AG10803 (cell line): Measurements from ENCODE around the gene ADA.

Source experiments
- DNase-seq: peaks from one replicate; pipeline ENCODE4 v3.0.0; 2010; ENCODE audit warnings: low read depth
- H3K4me3 ChIP-seq: 2 replicates; pipeline ENCODE4 v1.5.1; 2011; ENCODE audit warnings: mild to moderate bottlenecking, low read length, control low read depth
- TF ChIP-seq, protein P1 (sequence below): conservative IDR thresholded peaks from 2 replicates; pipeline ENCODE4 v1.5.1; 2011; ENCODE audit warnings: mild to moderate bottlenecking, low read length, control low read depth, inconsistent platforms

Gene ADA

GRCh38 chr20:44629017-44629385 lies 22.5 kb downstream of the ADA start:
- TF ChIP-seq, protein P1, sequence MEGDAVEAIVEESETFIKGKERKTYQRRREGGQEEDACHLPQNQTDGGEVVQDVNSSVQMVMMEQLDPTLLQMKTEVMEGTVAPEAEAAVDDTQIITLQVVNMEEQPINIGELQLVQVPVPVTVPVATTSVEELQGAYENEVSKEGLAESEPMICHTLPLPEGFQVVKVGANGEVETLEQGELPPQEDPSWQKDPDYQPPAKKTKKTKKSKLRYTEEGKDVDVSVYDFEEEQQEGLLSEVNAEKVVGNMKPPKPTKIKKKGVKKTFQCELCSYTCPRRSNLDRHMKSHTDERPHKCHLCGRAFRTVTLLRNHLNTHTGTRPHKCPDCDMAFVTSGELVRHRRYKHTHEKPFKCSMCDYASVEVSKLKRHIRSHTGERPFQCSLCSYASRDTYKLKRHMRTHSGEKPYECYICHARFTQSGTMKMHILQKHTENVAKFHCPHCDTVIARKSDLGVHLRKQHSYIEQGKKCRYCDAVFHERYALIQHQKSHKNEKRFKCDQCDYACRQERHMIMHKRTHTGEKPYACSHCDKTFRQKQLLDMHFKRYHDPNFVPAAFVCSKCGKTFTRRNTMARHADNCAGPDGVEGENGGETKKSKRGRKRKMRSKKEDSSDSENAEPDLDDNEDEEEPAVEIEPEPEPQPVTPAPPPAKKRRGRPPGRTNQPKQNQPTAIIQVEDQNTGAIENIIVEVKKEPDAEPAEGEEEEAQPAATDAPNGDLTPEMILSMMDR, result no peak
- no peak overlapping the region for H3K4me3 ChIP-seq
- no peak for DNase-seq

DNA sequence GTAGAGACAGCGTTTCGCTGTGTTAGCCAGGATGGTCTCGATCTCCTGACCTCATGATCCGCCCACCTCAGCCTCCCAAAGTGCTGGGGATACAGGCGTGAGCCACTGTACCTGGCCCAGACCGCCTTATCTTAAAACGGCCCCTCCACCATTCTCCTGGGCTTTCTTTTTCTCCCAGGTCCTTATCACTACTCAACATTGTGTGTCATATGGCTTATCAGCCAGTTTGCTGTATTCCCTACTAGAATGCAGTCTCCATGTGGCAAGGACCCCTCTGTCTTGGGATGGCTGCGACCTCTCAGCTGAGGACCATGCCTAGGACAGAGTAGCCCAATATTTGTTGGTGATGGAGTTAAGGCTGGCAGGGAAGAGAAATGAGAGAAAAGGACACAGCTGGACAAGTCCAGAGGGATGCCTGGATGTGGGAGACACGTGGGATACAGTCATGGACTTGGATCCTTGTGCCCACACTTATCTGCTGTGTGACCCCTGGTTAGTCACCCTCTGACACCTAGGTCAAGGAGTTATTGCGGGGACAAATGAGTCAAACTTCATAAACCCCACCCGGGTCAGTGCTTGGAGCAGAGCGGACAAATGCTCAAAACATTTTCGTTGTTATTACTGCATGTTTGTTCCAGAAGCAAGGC lies 24.0 kb downstream of the ADA start:
- TF ChIP-seq, protein P1, result no peak
- DNase-seq, result no peak
- no peak overlapping the region for H3K4me3 ChIP-seq

DNA sequence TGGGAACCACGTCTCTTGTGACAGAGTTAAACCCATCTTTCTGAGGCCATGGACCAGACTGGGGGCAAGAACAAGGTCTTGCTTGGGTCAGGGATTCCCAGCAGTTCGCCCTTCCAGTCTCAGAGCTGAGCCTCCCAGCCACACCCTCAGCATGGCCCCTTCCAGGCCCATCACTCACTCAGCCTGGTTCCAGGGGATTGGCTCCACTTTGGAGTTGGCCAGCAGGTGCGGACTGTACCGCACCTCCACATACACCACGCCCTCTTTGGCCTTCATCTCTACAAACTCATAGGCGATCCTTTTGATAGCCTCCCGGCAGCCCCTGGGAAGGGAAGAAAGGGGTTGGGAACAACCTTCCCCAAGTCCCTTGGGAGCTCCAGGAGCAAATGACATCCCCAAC lies 25.2 kb downstream of the ADA start:
- H3K4me3 ChIP-seq, result no peak overlapping the region
- DNase-seq, result no peak
- TF ChIP-seq, protein P1, result no peak

DNA sequence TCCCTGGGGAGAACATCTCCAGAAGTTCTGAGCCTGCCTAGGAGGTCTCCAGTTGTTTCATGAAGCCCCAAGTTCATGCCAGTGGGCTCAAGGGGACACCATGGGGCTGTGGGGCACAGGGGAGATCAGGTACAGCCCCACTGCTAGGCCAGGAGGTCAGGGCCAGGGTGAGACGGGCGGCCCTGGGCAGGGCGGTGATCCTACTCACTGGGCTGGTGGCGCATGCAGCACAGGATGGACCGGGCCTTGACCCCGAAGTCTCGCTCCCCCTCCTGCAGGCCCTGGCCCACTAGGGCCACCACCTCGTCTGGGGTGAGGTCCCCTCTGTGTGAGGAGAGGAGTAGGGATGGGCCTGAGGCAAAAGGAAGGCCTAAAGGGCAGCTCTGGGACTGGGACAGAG lies 26.1 kb downstream of the ADA start:
- TF ChIP-seq, protein P1, result no peak
- no peak for DNase-seq
- no peak overlapping the region for H3K4me3 ChIP-seq

DNA sequence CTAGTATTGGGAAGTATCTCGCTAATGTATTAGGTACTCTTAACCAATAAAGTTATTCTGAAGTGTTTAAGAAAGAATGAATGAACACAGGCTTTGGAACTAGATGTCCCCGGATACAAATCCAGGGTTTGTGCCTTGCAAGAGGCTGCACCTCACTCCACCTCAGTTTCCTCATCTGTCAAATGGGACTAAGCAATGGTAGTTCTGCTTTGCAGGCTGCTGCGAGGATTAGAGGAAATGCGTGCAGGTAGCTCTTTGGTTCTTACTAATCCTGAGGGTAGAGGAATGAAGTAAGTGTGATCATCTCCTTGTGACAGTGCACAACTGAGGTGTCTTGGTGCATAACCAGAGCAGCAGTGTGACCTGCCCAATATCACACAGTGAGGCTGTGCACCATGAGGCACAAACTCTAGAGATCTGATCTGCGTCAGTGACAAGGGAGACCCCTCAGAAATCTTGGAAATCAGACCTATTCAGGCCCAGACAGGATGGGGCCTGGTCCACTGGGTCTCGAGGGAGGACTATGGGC lies 26.7 kb downstream of the ADA start:
- no peak for DNase-seq
- TF ChIP-seq, protein P1, result no peak
- H3K4me3 ChIP-seq, result no peak overlapping the region

DNA sequence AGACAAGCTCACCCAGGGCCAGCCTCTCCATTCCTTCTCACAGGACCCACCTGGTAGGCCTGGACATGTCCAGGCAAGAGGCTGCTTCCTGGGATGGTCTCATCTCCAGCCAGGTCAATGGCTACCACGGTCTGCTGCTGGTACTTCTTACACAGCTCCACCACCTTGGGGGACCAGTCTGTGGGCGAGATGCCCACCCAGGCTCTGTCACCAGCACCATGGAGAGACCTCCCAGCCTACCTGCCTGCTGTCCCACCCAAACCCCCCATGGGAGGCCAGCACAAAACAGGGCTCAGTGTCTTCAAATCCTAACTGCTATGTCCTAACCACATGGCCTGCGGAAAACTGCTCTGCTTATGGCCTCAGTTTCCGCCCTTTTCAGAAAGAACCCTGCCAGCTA lies 27.3 kb downstream of the ADA start:
- DNase-seq, result no peak
- TF ChIP-seq, protein P1, result no peak
- H3K4me3 ChIP-seq, result no peak overlapping the region

DNA sequence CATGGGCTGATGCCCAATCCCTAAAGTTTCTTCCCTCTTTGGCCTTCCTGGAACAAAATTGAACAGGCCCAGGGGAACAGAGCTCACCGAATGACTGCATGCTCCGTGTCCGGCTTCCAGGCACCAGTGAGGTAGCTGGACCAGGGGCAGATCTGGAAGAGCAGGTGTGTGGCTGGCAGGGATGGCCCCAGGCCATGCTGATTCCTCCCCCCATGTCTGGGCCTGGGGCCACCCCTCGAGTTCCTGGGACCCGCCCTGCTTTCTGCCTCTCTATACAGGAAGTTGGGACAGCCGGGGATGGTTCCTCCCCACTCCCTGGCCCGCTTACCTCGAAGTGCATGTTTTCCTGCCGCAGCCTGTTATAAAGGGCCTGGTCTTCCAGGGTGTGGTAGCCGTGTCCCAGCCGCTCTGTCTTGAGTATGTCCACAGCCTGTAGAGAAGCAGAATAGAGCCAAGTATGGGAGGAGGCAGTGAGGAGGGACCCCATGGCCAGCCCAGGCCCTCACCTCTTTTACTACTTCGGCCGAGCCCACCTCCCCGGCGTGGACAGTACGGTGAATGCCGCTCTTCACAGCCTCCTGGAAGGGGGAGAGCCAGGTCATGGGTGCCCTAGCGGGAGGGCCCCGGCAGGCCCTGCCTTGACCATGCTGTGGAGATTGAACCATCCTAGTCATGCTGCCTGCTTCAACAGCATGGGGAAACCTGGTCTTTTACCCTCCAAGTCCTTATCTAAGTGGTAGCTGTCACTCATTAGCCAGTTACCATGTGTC lies 28.8 kb downstream of the ADA start:
- no peak for DNase-seq
- no peak overlapping the region for H3K4me3 ChIP-seq
- TF ChIP-seq, protein P1, result no peak
